ENCODE measurements around the gene GIPC1.

Gene GIPC1

DNA sequence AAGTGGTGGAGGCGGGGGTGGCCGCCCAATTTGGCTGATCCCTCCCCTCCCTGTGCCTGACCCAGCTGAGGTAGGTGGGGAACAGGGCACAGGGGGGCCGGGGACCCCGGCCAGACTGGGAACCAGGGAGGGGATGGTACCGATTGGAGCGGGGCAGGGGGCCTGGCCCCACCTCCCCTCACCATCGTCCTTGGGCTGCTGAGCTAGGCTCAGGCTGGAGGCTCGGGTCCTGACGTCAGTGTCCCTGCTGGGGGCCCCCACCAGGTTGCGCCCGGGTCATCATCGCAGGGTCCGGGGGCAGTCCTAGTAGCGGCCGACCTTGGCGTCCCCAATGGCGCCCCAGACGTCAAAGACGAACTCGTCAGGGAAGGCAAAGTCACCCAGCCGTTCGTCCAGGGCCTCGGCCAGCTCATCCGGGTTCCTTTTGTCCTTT, 17.8 kb downstream of the GIPC1 start:
- no peak overlapping the region for H3K4me3 ChIP-seq (ENCODE audit: low read depth, low read length)
- DNase-seq (ENCODE audit: low read depth), result no peak
- TF ChIP-seq, protein P1, sequence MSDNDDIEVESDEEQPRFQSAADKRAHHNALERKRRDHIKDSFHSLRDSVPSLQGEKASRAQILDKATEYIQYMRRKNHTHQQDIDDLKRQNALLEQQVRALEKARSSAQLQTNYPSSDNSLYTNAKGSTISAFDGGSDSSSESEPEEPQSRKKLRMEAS (IDR thresholded peaks at IDR 0.05; ENCODE audit: low read depth, low read length), result no peak
- TF ChIP-seq, protein P2, sequence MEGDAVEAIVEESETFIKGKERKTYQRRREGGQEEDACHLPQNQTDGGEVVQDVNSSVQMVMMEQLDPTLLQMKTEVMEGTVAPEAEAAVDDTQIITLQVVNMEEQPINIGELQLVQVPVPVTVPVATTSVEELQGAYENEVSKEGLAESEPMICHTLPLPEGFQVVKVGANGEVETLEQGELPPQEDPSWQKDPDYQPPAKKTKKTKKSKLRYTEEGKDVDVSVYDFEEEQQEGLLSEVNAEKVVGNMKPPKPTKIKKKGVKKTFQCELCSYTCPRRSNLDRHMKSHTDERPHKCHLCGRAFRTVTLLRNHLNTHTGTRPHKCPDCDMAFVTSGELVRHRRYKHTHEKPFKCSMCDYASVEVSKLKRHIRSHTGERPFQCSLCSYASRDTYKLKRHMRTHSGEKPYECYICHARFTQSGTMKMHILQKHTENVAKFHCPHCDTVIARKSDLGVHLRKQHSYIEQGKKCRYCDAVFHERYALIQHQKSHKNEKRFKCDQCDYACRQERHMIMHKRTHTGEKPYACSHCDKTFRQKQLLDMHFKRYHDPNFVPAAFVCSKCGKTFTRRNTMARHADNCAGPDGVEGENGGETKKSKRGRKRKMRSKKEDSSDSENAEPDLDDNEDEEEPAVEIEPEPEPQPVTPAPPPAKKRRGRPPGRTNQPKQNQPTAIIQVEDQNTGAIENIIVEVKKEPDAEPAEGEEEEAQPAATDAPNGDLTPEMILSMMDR (IDR thresholded peaks at IDR 0.05; ENCODE audit: low read depth, low read length), result no peak
- TF ChIP-seq MYC (IDR thresholded peaks at IDR 0.05; ENCODE audit: low read depth, low read length), result no peak
- TF ChIP-seq POLR2A (IDR thresholded peaks at IDR 0.05; ENCODE audit: extremely low read depth, insufficient read length), result no peak

DNA sequence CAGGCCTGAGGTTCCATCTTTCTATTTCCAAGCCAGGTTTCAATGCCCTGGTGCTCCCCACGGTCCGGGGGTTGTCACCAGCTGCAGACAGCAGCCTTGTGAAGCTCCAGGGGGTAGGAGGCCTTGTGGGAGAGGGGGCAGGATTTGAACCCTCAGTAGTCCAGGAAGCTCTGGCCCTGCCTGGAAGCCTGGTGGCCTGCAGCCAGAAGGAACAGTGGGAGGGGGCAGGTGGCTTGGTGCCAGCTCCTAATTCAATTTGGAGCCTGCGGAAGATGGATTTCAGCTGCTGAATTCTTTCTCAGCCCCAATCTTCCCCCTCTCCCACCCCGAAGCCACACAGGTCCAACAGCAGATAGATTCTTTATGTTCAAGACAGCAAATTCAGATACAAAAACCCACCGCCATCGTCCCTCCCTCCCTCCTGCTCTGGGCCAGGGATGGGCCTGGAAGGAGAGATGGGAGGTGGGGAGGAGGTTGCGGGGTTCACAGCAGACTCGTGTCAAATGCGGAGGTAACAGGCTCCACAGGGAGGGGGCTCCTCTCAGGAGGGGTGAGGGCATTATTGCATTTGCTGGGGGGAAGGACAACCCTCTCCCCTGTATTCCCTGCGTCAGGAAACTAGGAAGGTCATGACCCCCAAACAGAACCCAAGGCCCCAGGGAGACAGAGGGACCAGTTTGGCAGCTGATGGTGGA, 18.4 kb downstream of the GIPC1 start:
- no peak for DNase-seq (ENCODE audit: low read depth)
- no peak for TF ChIP-seq MYC (IDR thresholded peaks at IDR 0.05; ENCODE audit: low read depth, low read length)
- no peak for TF ChIP-seq POLR2A (IDR thresholded peaks at IDR 0.05; ENCODE audit: extremely low read depth, insufficient read length)
- TF ChIP-seq, protein P2 (IDR thresholded peaks at IDR 0.05; ENCODE audit: low read depth, low read length), result no peak
- TF ChIP-seq, protein P1 (IDR thresholded peaks at IDR 0.05; ENCODE audit: low read depth, low read length), result no peak
- no peak overlapping the region for H3K4me3 ChIP-seq (ENCODE audit: low read depth, low read length)

DNA sequence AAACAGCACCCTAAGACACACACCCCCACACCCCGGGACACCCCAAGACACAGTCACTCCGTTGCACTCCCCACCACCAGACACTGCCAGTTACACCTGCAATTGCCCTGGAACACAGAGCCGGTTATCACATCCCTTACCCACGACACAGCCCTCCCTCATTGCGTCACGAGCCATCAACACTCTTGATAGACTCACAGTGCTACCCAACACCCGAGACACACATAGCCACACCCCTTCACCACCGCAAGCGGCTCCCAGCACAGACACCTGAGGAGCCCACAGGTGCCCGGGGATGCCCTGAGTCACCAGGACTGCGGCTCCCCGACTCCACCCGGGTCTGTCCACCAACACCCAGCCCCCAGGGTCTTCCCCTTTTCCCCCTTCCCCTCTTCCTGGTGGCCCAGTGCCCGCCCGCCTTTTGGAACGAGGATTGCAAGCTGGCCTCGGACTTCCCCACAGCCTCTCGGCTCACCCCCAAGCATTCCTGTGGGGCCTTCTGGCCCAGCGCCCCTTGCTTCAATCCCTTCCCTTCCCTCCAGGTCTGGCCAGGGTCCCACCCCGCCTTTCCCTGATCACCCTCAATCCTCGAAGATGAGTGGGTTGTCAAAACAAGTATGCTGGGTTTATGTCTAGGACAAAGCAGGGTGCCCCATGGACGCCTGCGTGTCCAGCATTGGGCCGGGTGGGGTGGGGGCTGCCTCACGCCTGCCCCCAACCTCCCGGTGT, 19.1 kb downstream of the GIPC1 start:
- DNase-seq (ENCODE audit: low read depth), result peak; percentile 77
- H3K4me3 ChIP-seq (ENCODE audit: low read depth, low read length), result no peak overlapping the region
- TF ChIP-seq MYC (IDR thresholded peaks at IDR 0.05; ENCODE audit: low read depth, low read length) (no peak), POLR2A (IDR thresholded peaks at IDR 0.05; ENCODE audit: extremely low read depth, insufficient read length) (no peak)
- TF ChIP-seq, protein P1 (IDR thresholded peaks at IDR 0.05; ENCODE audit: low read depth, low read length), result 0 out of 2 replicates have a peak, but pooled peaks have one; percentile 17
- TF ChIP-seq, protein P2 (IDR thresholded peaks at IDR 0.05; ENCODE audit: low read depth, low read length), result no peak

DNA sequence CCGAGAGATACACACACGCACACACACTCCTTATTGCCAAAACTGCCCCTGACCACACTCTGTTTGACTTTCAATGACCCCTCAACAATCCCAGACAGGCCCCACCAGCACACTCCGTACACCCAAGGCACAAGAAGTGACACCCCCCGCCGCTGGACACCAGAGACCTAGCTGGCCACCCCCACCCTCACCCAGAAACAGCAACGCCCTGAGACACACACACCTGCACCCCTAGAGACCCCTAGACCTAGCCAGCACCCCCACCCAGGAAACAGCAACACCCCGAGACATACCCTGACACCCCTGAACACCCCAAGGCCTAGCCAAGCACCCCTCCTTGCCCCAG, 19.6 kb downstream of the GIPC1 start:
- DNase-seq (ENCODE audit: low read depth), result no peak
- no peak for TF ChIP-seq MYC (IDR thresholded peaks at IDR 0.05; ENCODE audit: low read depth, low read length)
- TF ChIP-seq, protein P1 (IDR thresholded peaks at IDR 0.05; ENCODE audit: low read depth, low read length), result no peak
- TF ChIP-seq POLR2A (IDR thresholded peaks at IDR 0.05; ENCODE audit: extremely low read depth, insufficient read length), result no peak
- TF ChIP-seq, protein P2 (IDR thresholded peaks at IDR 0.05; ENCODE audit: low read depth, low read length), result no peak
- H3K4me3 ChIP-seq (ENCODE audit: low read depth, low read length), result no peak overlapping the region

DNA sequence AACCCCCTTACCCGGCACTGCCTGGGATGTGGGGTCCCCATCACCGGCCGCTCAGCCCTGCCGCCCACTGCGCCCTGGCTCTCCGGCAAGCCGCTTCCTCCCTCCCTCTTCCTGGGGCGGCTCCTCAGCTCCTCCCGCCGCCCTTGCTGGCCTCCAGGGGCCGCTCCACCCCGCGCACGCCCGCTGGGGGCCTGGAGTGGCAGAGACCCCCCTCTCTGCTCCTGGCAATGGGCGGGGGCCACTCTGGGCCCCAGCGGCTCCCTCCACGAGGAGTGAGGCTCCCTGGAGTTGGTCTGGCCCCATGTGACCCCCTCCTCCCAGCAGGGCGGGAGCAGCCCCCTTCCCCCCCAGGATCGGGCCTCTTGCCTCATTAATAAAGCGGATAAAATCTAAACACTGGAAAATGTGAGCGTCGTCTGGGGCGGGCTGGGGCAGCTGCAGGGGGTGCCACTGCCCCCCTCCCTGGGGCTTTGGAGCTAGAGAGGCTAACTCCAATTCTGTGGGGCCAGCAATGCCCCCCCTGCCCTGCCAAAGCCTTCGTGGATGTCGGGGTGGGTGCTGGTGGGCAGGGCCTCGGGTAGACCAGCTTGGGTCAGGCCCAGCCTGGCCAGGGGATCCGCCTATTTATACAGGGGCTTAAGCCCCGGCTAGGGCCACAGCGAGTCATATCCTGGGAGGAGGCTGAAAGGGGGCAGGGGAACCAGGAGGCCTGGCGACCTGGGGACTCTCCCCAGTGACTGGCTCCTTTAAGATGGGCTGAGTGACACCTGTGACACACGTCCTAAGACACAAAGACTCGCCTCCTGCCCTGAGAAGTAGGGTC, 20.5 kb downstream of the GIPC1 start, which contains the start of gene PTGER1:
Gene PTGER1, minus strand, starts transcription at position 104 of the 823 bp plus-strand sequence. CDS start 1,034 bp downstream, outside the sequence.
- peak; percentile 76 for DNase-seq (ENCODE audit: low read depth)
- TF ChIP-seq, protein P1 (IDR thresholded peaks at IDR 0.05; ENCODE audit: low read depth, low read length), result no peak
- no peak for TF ChIP-seq POLR2A (IDR thresholded peaks at IDR 0.05; ENCODE audit: extremely low read depth, insufficient read length)
- TF ChIP-seq, protein P2 (IDR thresholded peaks at IDR 0.05; ENCODE audit: low read depth, low read length), result no peak
- TF ChIP-seq MYC (IDR thresholded peaks at IDR 0.05; ENCODE audit: low read depth, low read length), result no peak
- peak within 1 kb of the TSS; percentile 25 for H3K4me3 ChIP-seq (ENCODE audit: low read depth, low read length)

Measured in NB4 (cell line).